Activated B cell treated with CpG ODN at 0.5 μM for 24 hours (primary cell): Measurements from ENCODE around the gene C20orf96. TPM values are rescaled to one million over a fixed set of nuclear protein-coding genes. Genes with fewer than 3 reads are reported as not detected.

Source experiments
- ATAC-seq: fragments of 200-7000 bp; cut with Tn5 transposase; one replicate; pipeline ENCODE4 v1.10.0; 2021; ENCODE audit warnings: low read depth, mild to moderate bottlenecking, moderate library complexity
- CTCF ChIA-PET: fragments of 350-600 bp; sonication (Branson Sonifier 250); formaldehyde crosslinking; loops from one replicate; lab custom pipeline; 2021; ENCODE audit warnings: antibody characterized with exemption; lab: Charles Lee
- POLR2A ChIA-PET: fragments of 350-600 bp; sonication (Branson Sonifier 250); formaldehyde crosslinking; loops from one replicate; lab custom pipeline; 2021; ENCODE audit warnings: antibody characterized with exemption; lab: Charles Lee
- DNase-seq: peaks from one replicate; pipeline ENCODE4 v3.0.0; 2022
- H3K27ac Mint-ChIP-seq: one replicate; pipeline ENCODE4 v1.8.0; 2020; ENCODE audit warnings: mixed read lengths
- H3K27me3 Mint-ChIP-seq: one replicate; pipeline ENCODE4 v1.8.0; 2021; ENCODE audit warnings: mixed read lengths
- H3K36me3 Mint-ChIP-seq: one replicate; pipeline ENCODE4 v1.8.0; 2021; ENCODE audit warnings: low read depth, mixed read lengths
- H3K4me1 Mint-ChIP-seq: one replicate; pipeline ENCODE4 v1.8.0; 2021; ENCODE audit warnings: mixed read lengths
- H3K4me3 Mint-ChIP-seq: one replicate; pipeline ENCODE4 v1.8.0; 2020; ENCODE audit warnings: mild to moderate bottlenecking, mixed read lengths
- H3K9me3 Mint-ChIP-seq: one replicate; pipeline ENCODE4 v1.8.0; 2020; ENCODE audit warnings: mixed read lengths
- intact Hi-C: fragments of 100-400 bp; cut with micrococcal nuclease; formaldehyde crosslinking; loops from one replicate; pipeline ENCODE4 v1.15.1; 2024
- total RNA-seq: library from RNA; stranded (reverse); gene quantifications from 2 replicates; pipeline ENCODE4 v1.2.3, GENCODE V29; 2022
- TF ChIP-seq, protein P1 (sequence below): fragments of 200-600 bp; IDR thresholded peaks from one replicate; pipeline ENCODE4 v1.8.0; 2022; ENCODE audit warnings: antibody characterized with exemption, mild to moderate bottlenecking

C20orf96 gene
- total RNA-seq, 1 donor from 2014 or later = 5.5 TPM

DNA sequence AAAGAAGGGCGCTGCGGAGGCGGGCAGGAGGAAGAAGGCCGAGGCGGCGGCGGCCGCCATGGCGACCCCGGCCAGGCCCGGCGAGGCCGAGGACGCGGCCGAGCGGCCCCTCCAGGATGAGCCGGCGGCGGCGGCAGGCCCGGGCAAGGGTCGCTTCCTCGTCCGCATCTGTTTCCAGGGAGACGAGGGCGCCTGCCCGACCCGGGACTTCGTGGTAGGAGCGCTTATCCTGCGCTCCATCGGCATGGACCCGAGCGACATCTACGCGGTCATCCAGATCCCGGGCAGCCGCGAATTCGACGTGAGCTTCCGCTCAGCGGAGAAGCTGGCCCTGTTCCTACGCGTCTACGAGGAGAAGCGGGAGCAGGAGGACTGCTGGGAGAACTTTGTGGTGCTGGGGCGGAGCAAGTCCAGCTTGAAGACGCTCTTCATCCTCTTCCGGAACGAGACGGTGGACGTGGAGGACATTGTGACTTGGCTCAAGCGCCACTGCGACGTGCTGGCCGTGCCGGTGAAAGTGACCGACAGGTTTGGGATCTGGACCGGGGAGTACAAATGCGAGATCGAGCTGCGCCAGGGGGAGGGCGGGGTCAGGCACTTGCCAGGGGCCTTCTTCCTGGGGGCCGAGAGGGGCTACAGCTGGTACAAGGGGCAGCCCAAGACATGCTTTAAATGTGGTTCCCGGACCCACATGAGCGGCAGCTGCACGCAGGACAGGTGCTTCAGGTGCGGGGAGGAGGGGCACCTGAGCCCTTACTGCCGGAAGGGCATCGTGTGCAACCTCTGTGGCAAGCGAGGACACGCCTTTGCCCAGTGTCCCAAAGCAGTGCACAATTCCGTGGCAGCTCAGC lies 7.6 kb upstream of the C20orf96 start:
- ChIA-PET CTCF (interaction anchor here (1.2 to 1.5 kb wide), 2 partner anchors 30 to 32 kb away, joined by 3 read pairs; no protein-coding TSS in a partner anchor), POLR2A (interaction anchor here (0.7 to 4.0 kb wide), 11 partner anchors 8 to 245 kb away, joined by 3 to 79 read pairs (median 3); partner anchors contain the start of genes CSNK2A1 and SOX12)
- peak overlapping the region; percentile 97 for H3K27ac Mint-ChIP-seq
- peaks cover 4% of the 10 kb centered on the region for H3K9me3 Mint-ChIP-seq
- peak overlapping the region; percentile 98 for H3K4me3 Mint-ChIP-seq
- peaks cover 44% of the 10 kb centered on the region for H3K4me1 Mint-ChIP-seq
- peaks cover 44% of the 10 kb centered on the region for H3K36me3 Mint-ChIP-seq
- intact Hi-C loops = loop anchor here (1.0 to 5.0 kb wide), 5 partner anchors 8 to 109 kb away; partner anchors contain the start of genes C20orf96, NRSN2 and RBCK1
- ATAC-seq (peak; percentile 20), DNase-seq (peak; percentile 36)
- no peaks in the 10 kb centered on the region for H3K27me3 Mint-ChIP-seq
- TF ChIP-seq, protein P1, sequence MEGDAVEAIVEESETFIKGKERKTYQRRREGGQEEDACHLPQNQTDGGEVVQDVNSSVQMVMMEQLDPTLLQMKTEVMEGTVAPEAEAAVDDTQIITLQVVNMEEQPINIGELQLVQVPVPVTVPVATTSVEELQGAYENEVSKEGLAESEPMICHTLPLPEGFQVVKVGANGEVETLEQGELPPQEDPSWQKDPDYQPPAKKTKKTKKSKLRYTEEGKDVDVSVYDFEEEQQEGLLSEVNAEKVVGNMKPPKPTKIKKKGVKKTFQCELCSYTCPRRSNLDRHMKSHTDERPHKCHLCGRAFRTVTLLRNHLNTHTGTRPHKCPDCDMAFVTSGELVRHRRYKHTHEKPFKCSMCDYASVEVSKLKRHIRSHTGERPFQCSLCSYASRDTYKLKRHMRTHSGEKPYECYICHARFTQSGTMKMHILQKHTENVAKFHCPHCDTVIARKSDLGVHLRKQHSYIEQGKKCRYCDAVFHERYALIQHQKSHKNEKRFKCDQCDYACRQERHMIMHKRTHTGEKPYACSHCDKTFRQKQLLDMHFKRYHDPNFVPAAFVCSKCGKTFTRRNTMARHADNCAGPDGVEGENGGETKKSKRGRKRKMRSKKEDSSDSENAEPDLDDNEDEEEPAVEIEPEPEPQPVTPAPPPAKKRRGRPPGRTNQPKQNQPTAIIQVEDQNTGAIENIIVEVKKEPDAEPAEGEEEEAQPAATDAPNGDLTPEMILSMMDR = no peak

DNA sequence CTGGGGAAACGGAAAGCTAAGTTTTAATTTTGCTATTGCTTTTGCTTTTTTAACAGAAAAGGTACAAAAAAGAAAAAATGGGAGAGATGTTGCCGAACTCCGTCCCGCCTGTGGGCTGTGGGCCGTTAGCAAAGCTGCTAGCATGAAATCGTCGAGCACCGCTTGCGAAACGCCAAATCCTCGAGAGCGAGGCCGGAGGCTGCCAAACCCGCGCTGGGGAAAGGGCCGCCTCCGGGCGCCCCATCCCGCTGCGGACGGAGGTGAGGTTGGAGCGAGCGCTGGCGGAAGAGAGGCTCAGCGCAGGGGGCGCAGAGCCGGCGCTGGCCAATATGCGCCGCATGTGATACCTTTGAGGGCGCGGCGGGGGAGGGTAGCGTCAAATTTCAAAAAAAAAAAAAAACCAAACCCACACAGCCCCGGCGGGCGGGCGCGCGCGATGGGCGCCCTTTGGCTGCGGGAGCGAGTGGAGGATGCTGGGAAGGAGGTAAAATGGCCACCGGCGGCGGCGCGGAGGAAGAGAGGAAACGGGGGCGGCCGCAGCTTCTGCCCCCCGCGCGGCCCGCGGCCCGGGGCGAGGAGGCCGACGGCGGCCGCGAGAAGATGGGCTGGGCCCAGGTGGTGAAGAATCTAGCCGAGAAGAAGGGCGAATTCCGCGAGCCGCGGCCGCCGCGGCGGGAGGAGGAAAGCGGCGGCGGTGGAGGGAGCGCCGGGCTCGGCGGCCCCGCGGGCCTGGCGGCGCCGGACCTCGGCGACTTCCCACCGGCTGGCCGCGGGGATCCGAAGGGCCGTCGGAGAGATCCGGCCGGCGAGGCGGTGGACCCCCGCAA lies 6.8 kb upstream of the C20orf96 start, which contains the start of gene ZCCHC3:
TSS of gene ZCCHC3 (plus strand) at position 473 of the 827 bp plus-strand sequence. CDS start at position 490, 17 bp downstream.
- peak within 1 kb of the TSS; percentile 98 for H3K27ac Mint-ChIP-seq
- intact Hi-C loops = loop anchor here (1.0 to 5.0 kb wide), 4 partner anchors 13 to 110 kb away; partner anchors contain the start of genes NRSN2 and RBCK1
- H3K27me3 Mint-ChIP-seq = no peaks in the 10 kb centered on the region
- H3K36me3 Mint-ChIP-seq = peaks cover 42% of the 10 kb centered on the region
- H3K4me3 Mint-ChIP-seq = peak within 1 kb of the TSS; percentile 98
- DNase-seq (peak; percentile 82), ATAC-seq (peak; percentile 88)
- TF ChIP-seq, protein P1 = no peak
- peaks cover 4% of the 10 kb centered on the region for H3K9me3 Mint-ChIP-seq
- ChIA-PET CTCF (interaction anchor here (1.5 to 2.7 kb wide), 2 partner anchors 31 to 34 kb away, joined by 3 to 13 read pairs; no protein-coding TSS in a partner anchor), POLR2A (interaction anchor here (0.7 to 4.0 kb wide), 12 partner anchors 9 to 352 kb away, joined by 3 to 79 read pairs (median 3); partner anchors contain the start of genes CSNK2A1, SOX12 and TRIB3)
- H3K4me1 Mint-ChIP-seq = peaks cover 44% of the 10 kb centered on the region

GRCh38 chr20:295804-296203 lies 5.3 kb upstream of the C20orf96 start:
- DNase-seq (no peak), ATAC-seq (no peak)
- Mint-ChIP-seq H3K36me3 (peaks cover 30% of the 10 kb centered on the region), H3K9me3 (peaks cover 4% of the 10 kb centered on the region), H3K27me3 (no peaks in the 10 kb centered on the region), H3K4me3 (peak overlapping the region; percentile 97), H3K27ac (peak overlapping the region; percentile 71), H3K4me1 (peaks cover 40% of the 10 kb centered on the region)
- TF ChIP-seq, protein P1 = no peak
- POLR2A ChIA-PET = no interaction called here
- CTCF ChIA-PET = interaction anchor here (2.7 kb wide), 1 partner anchor 35 kb away, joined by 13 read pairs; no protein-coding TSS in a partner anchor
- intact Hi-C loops = loop anchor here (2.0 to 5.0 kb wide), 2 partner anchors 51 to 111 kb away; partner anchors contain the start of genes NRSN2 and RBCK1

- TF ChIP-seq, protein P1 = no peak
- DNase-seq (no peak), ATAC-seq (no peak)
- Mint-ChIP-seq H3K4me1 (peaks cover 33% of the 10 kb centered on the region), H3K27me3 (no peaks in the 10 kb centered on the region), H3K4me3 (peak overlapping the region; percentile 11), H3K36me3 (peaks cover 19% of the 10 kb centered on the region), H3K9me3 (no peaks in the 10 kb centered on the region), H3K27ac (no peak overlapping the region)
- intact Hi-C loops = loop anchor here (5.0 kb wide), 1 partner anchor 113 kb away; the partner anchor contains the start of gene RBCK1
- ChIA-PET CTCF (interaction anchor here (2.7 kb wide), 1 partner anchor 36 kb away, joined by 13 read pairs; no protein-coding TSS in a partner anchor), POLR2A (interaction anchor here (1.5 kb wide), 1 partner anchor 30 kb away, joined by 7 read pairs; the partner anchor contains the start of gene SOX12)
Observed at GRCh38 chr20:294602-295001, 4.1 kb upstream of the C20orf96 start.
